GM21360 (cell line): ENCODE data around the gene TRIM44.

Source experiments
- ATAC-seq: cut with Tn5 transposase; IDR thresholded peaks from one replicate; pipeline ENCODE4 v1.9.1; 2021; ENCODE audit warnings: mild to moderate bottlenecking, moderate library complexity; ENCODE audit not compliant: unreplicated experiment

TRIM44 gene

DNA sequence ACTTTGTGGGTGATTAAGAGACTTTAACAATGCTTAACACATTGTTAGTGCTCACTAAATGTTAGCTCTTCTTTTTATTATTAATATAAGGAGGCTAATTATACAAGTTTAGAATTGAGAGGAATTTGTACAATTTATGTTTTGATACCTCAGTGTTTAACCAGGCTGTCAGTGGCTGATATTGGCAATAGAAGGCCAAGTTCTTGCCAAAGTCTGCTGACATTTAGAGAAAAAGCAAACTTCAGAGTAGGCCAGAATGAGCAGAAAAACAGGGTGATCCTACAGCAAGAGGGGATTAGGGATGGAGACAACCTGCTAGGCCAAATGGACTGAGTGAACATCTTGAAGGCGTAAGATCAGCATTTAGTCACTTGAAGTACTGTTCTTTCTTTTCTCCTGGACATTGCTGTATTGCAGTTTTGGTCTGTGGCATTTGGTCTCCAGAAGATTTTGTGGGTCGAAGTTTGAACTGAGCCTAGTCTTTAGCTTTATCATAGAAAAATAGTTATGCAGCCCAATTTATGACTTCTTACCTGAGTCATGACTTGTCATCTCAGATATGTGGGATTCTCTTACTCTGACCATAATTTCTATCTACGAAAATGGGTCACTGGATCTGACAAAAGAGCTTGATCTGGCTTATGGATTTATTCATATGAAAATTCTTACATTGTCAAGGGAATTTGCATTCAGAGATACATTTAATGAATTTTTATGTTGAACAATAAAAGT lies 9.0 kb downstream of the TRIM44 start:
- no peak for ATAC-seq

DNA sequence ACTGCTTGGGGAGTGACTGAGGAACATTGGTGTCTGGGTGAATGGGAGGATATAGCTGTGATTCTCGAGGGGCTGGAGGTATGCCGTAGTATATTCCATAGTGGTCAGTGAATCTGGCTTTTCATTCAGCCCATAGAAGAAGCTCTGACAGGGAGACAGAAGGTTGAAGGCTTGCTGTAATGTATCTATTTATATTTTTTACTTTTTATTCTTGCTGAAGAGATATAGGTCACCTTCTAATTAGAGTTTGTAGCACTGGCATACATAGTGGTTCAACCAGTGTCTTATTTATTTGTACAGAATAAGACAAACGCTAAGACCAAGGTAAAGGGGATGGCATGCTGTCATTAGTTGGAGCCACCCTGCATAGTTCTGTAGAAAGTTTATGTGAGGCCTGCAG lies 10.0 kb downstream of the TRIM44 start:
- no peak for ATAC-seq

GRCh38 chr11:35675901-35676610 lies 13.5 kb downstream of the TRIM44 start:
- ATAC-seq, result no peak

GRCh38 chr11:35676611-35676965 lies 14.0 kb downstream of the TRIM44 start:
- no peak for ATAC-seq

GRCh38 chr11:35677904-35678303 lies 15.3 kb downstream of the TRIM44 start:
- no peak for ATAC-seq

- ATAC-seq, result no peak
These were observed 15.9 kb downstream of the TRIM44 start for GRCh38 chr11:35678471-35678870.

- ATAC-seq, result no peak
These were observed 16.4 kb downstream of the TRIM44 start for GRCh38 chr11:35678975-35679374.

- ATAC-seq, result no peak
These were observed 17.9 kb downstream of the TRIM44 start for GRCh38 chr11:35680506-35680905.

DNA sequence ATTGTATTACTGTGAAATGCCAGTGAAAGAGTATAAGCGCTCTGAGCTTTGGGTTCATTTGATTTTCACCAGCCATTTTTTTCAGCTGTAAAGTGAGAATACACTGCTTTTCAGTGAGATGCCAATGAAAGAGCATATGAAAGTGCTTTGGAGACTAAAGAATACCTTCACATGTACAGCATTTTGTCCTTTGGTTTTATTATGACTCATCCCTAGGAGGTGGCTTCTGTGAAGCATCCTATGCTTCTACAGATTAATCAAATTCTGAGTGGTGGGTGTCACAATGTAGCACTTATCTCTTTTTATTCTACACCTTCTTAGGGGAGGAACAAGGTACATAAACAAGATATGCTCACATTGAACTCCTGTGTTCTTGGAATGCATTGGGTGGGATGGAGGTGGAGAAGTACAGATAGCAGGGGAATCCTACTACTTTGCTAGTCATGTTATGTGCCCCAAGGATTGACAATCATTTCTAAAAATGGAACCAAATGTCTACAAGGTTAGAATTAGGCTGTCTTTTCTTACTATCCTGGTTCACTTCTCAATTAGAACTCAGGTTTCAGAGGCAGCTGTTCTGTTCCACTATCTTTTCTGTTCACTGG lies 18.7 kb downstream of the TRIM44 start:
- peak; percentile 45 for ATAC-seq

- no peak for ATAC-seq
These were observed 19.9 kb downstream of the TRIM44 start for GRCh38 chr11:35682230-35683173.

DNA sequence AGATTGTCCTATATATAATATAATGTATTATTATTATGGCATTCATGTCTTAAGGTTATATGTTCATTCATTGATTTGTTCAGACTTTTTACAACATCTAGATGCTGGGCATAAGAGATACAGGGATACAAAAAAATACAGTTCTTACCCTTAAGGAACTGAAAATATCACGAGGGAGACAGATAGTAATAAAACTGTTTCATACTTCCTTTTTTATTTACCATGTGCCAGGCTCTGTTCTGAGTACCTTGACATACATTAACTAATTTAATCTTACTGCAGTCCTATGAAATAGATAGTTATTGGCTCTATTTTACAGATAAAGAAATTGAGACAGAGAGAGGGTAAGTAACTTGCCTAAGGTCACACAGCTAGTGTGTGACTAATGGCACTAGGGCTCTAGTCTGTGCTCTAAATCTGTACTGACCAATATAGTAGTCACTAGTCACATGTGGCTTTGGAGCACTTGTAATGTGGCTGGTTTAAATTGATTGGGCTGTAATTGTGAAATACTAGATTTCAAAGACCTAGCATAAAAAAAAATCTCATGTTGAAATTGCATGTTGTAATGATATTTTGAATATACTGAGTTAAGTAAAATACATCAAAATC lies 21.3 kb downstream of the TRIM44 start:
- peak; percentile 62 for ATAC-seq

DNA sequence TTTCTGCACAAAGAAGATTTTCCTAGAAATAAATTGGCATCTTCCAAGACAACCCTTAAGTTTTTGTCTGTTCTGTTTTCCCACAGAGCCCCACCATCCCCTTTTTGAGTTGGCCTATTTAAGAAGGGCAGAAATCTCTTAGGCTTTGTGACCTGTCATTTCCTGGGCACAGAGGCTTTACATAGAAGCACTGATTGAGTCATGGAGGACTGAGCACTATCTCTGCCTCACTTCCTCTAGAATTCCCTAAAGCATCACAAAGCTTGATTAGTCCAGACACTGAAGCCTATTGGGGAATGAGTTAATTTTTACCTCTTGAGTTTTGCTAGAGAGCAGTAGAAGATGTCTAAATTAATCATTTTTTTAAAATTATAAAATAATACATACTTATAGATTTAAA lies 25.4 kb downstream of the TRIM44 start:
- no peak for ATAC-seq

- ATAC-seq, result no peak
These were observed 26.8 kb downstream of the TRIM44 start for GRCh38 chr11:35689081-35689996.

GRCh38 chr11:35702126-35702525 lies 39.6 kb downstream of the TRIM44 start:
- no peak for ATAC-seq

GRCh38 chr11:35709376-35709775 lies 46.8 kb downstream of the TRIM44 start:
- no peak for ATAC-seq

DNA sequence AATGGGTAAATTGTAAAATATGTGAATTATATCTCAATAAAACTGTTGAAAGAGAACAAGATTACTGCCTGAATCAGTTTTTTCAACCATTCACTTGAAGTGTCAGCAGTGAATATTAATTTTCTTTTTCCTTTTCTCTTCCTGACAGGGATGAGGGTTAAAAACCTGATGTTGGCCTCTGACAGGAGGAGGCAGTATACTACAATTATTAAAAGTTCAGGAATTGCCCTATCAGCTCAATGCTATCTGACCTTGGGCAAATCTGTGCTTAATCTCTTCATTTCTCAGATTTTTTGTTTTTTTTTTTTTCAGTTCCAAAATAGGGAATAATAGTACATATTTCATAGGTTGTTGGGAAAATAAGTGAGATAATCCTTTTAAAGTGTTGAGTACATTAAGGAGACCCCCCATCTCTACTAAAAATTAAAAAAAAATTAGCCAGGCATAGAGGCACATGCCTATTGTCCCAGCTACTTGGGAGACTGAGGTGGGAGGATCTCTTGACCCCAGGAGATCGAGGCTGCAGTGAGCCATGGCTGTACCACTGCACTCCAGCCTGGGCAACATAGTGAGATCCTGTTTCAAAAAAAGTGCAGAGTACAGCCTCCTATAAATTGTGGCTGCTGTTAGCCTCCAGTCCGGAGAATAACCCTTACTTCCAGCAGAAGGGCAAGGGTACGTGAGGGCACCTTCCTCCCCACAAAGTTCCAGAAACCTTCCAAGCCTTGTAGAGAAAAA lies 48.8 kb downstream of the TRIM44 start:
- no peak for ATAC-seq

GRCh38 chr11:35711924-35712323 lies 49.3 kb downstream of the TRIM44 start:
- no peak for ATAC-seq

GRCh38 chr11:35712533-35712932 lies 50.0 kb downstream of the TRIM44 start:
- no peak for ATAC-seq
